Stimulated activated CD8-positive, alpha-beta memory T cell treated with anti-CD3 and anti-CD28 coated beads, Interleukin-2, amount 100 ng/mL, for 1 hour (primary cell): Measurements from ENCODE around the gene PLK5.
"Not testable (repeated sequence)": the region's sequence is repeated elsewhere in the genome, so short reads cannot be mapped to it uniquely, and the experiment has no call there.

Source experiments
- DNase-seq, 2 donors: peaks; one replicate each; pipeline ENCODE4 v3.0.0-alpha.2; 2020; ENCODE audit warnings: low read depth in 2 of 2

PLK5 gene, protein sequence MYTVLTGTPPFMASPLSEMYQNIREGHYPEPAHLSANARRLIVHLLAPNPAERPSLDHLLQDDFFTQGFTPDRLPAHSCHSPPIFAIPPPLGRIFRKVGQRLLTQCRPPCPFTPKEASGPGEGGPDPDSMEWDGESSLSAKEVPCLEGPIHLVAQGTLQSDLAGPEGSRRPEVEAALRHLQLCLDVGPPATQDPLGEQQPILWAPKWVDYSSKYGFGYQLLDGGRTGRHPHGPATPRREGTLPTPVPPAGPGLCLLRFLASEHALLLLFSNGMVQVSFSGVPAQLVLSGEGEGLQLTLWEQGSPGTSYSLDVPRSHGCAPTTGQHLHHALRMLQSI

DNA sequence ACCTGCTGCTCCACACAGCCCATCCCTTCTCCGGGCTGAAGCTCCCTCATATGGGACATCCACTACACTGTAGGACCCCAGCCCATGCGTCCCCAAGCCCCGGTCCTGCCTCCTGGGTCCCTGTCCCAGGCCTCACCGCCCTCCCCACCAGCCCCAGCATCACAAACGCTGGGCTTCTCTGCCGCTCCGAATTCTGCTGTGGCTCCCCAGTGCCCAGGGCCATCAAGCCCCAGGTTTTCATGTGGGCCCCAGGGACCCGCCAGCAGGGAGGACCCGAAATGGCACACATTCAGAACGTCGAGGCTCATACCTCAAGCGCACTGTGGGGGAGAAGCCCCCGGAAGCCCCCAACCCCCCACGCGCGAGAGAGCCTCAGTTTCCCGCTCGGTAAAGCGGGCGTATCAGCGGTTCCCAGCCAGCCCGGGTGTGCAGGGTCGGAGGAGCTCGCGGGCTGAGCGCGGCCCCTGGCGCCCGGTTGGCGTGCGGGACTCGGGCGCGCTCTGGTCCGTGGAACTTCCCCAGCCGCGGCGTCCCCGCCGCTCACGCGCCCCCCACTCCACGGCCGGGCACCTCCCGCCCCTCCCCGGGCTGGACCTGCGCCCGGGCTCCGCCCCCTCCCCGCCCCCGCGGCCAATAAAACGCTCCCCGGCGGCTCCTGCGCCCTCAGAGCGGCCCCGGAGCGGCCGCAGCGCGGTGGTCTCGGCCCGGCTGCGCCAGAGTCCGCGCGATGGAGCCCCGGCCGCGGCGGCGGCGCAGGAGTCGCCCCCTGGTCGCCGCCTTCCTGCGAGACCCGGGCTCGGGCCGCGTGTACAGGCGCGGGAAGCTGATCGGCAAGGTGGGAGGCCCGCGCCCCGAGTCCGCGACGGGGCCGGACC lies at the start of gene PLK5:
PLK5 (plus strand) TSS at position 666 of the 875 bp plus-strand sequence. CDS start 2,920 bp downstream, outside the sequence.
- DNase-seq: no peak

DNA sequence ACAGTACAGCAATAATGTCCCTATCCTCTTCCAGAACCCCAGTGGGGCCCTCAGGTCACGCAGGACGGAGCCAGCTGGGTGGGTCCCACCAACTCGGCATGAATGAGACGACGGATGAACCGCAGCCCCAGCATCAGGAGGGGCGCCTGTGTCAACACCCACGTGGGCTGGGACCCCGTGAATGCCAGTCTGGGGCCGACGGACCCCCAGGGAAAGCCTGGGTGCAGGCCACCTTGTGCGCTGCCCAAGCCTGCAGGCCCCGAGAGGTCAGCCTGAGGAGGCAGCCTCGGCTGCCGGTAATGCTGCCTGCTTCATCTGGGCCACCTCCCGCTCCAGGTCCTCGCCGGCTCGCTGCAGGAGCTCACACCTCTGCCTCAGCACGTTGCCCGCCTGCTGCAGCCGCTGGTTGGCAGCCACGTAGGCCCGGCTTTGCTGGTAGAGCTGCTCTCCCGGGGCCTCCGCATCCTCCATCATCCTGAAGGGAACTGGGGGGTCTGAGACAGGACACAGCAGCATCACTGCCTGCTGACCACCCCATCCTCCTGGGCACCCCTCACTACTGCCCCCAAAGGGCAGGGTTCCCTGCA lies 49.0 kb upstream of the PLK5 start:
- no peak for DNase-seq

DNA sequence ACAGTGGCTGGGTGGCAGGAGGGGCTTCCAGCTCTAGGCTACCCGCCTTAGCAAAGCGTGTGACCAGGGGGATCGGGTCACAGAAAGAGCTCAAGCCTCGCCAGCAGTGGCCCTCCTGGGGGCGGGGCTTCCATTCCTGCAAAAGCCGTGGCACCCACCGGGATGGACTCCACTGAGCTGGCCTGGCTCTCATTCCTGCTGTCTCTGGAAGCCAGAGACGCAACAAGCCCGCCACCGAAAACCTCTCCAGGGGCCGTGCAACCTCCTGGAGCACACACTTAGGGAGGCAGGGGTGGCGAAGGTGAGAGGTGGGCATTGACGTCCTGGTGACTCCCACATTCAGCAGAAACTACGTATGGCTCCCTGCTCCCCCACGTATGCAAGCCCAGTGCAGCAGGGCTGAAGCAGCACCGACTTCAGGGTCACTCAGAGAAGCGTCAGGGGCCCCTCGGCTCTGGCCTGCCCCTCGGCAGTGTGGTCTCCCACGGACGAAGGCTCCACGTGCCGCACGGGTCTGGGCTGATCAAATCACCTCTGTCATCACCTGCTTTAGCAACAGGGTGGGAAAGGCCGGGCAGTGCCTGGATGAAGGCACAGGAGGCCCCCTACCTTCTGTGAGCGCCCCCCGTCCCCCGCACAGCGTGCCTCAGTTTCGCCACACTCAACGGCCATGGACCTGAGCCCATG lies 48.0 kb upstream of the PLK5 start:
- no peak for DNase-seq

DNA sequence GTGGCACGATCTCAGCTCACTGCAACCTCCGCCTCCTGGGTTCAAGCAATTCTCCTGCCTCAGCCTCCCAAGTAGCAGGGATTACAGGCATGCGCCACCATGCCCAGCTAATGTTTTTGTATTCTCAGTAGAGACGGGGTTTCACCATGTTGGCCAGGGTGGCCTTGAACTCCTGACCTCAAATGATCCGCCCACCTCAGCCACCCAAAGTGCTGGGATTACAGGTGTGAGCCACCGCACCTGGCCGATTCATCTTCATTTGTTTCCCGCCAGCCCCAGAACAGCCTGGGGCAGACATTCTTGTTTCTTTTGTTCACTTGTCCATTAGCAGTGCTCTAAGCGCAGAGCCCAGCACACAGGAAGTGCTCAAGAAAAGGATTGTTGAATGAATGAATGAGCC lies 46.8 kb upstream of the PLK5 start:
- not testable (repeated sequence) for DNase-seq

DNA sequence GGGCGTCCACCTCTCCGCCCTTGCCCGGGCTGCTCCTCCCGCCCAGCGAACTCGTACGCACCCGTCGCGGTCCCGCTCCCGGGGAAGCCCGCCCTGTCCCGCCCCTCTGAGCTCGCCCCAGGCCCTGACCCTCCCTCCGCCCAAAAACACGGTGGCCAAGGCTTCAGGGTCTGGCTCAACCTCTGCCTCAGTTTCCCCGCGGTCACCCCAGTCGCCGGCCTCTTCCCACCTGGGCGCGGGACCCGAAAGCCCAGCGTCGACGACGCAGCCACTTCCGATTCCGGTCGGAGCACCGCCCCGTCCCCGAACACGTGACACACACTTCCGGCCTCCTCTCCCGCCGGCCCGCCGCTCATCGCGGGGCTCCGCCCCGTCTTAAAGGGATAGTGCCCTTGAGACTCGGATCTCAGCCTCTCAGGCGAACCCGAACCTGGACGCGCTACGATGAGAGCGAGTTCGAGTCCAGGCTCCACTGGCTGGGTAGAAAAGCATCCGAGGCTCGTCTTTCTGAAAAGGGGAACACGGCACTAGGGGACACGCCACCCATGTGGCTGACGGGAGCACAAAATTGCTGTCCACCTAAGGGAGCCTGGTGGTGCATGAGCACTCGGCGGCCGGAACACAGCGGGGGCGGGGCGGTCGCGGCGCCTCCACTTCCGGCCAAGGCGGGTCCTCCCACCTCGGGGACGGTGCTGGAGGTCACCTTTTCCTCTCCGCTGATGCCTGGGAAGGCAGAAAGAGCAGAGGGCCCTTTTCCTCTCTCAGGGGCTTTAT lies 44.8 kb upstream of the PLK5 start, which contains the start of gene C19orf25:
C19orf25 (minus strand) TSS at position 282 of the 774 bp plus-strand sequence. CDS start 312 bp downstream, outside the sequence.
- DNase-seq: peak; percentile 83 to 86

DNA sequence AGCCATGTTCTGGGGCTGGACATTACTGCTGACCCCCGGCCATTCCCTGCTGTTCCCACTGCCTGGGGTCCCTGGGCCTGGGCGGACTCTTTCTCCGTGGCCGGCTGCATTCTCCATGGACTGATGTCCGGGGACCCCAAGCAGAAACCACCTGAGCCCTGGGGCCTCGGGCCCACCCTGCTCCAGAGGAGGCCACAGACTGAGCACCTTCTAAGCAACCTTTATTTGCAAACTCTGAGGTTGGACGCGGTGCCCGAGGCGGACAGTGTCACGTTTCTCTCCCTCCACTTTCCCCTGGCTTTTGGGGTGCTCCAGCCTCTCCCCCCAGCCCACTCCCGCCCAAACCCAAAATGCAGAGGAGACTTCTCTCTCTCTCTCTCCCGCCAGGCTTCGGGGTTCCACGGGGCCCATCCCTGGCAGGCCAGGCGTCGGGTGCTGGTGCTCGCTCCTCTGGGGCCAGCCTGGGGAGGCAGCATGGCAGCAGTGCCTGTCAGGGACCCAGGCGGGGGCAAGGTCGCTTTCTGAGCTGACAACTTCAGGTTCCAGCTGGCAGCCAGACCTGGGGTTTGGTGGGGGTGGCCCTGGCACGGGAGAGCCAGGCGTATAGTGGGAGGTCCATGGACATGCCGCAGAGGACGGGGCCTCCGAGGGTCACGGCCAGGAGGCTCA lies 42.5 kb upstream of the PLK5 start:
- DNase-seq: no peak

DNA sequence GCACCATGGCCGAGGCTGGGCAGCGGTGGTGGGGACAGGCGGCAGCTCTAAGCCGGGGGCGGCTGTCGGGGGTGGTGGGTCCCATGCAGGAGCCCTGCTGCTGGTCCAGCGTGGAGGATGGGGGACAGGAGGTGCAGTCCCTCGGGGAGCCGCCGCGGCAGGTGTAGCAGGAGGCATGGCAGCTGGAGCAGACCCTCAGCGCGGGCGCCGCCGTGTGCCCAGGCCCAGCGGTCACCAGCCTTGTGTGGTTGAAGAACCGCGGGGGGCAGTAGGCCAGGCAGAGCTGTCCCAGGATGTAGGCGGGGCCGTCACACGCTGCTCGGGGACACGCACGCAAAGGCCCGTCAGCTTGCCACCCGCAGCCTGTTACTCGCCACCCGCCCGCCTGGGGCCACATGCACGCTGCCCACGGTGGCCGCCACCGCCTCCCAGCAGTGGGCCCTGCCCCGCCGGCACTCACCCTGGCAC lies 42.0 kb upstream of the PLK5 start:
- no peak for DNase-seq

DNA sequence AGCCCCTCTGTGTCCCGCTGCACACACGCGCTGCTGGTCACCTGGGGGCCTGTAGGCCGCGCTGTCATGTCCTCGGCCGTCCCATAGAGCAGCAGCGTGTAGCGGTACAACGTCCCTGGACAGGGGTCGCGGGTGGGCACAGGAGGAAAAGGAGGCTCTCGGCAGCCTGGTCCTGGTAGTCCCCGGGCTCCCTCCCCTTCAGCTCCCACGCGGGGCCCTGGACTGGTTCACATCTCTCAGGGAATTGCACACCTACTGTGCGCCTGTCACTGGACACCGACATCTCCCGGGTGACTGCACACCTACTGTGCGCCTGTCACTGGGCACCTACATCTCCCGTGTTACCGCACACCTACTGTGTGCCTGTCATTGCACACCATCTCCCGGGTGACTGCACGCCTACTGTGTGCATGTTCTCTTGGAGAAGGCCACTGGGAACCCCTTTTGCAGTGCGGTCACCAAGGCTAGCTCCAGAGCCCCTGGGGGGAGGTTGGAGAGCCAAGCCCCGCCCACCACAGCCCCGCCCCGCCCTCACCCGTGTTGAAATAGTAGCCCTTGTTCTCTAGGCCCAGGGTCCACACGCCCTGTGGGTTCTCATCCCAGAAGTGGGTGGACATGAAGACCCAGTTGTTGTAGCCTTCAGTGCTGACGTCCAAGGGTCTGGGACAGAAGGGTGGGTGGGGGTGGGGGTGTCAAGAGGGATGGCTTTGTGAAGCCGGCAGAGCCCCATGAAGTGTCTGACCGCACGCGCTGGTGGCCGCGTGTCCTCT lies 41.3 kb upstream of the PLK5 start:
- no peak for DNase-seq

DNA sequence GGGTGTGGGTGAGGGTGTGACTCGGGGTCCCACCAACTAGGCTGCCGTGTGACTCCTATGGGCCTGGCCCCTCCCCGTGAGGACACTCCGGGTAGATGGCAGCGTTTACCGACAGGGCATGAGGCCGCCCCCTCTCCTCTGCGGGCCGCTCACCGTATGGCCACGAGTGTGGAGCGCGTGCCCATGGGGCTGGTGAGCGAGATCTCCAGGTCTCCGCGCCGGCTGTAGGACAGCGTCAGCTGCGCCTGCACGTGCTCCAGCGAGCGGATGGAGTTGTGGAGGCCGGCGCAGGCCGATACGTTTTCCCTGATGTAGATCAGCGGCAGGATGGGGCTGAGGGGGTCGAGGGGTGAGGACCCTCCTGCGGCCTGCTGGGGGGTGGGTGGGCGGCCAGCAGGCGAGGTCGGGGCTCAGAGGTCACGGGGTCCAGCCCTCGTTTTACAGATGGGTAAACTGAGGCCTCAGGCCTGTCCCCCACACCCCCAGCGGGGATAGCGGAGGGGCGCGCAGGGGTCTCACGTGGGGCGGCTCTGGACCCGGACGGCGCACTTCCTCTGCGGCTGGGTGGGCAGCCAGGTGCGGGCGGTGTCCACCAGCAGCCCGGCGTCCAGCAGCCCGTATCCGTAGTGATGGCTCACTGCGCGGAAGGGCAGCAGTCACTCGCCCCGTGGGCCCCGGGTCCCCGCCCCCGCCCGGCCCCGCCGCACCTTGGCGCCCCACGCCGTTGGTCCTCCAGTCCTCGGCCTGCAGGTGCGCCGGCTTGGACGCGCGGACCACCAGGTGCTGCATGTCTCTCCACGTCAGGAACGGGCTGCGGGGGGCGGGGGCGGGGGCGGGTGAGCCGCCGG lies 40.5 kb upstream of the PLK5 start:
- DNase-seq: no peak

DNA sequence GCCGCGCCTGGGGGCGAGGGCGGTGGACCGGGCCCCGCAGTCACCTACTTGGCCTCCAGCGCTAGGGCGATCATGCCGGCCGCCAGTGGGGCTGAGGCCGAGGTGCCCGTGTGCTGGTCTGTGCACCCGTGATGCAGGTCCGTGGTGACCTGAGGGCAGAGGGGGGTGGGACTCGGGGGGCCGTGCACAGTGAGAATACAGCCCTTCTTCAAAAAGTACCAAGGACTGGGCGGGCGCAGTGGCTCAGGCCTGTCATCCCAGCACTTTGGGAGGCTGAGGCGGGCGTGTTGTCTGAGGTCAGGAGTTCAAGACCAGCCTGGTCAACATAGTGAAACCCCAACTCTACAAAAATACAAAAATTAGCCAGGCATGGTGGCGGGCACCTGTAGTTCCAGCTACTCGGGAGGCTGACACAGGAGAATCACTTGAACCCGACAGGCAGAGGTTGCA lies 39.9 kb upstream of the PLK5 start:
- no peak for DNase-seq

DNA sequence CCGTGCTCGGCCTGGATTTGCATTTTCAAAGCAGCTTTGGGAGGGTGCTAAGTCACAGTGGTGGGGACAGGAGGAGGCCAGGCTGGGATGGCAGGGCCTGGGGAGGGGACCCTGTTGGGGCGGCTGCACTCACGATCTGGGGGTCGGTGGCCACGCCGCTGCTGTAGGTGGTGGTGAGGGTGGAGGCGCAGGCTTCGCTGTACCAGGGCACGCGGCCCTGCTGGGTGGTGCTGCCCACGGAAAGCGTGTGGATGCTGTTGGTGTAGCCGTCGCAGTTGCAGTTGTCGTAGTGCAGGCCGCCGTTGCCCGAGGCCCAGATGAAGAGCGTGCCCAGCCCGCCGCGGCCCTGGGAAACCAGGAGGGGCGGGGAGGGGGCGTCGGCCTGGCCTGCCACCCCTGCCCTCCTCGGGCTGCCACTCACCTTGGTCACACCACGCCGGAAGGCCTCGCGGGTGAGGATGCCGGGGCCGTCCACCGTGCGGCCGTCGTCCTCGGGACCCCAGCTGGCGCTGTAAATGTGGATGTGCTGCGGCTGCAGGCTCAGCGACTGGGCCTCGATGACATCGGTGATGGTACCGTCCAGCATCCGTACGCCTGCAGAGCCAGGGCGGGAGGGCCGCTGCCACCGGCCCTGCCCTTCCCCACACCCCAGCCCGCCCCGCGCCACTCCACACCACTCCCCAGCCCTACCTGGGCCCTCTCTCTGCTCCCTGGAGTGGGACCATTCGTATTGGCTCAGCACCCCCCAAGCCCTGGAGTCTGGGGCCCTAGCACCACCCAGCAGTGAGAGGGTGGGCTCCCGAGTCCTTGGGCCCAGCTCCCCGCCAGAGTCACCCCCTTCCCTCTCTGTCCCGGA lies 36.9 kb upstream of the PLK5 start:
- DNase-seq: no peak

DNA sequence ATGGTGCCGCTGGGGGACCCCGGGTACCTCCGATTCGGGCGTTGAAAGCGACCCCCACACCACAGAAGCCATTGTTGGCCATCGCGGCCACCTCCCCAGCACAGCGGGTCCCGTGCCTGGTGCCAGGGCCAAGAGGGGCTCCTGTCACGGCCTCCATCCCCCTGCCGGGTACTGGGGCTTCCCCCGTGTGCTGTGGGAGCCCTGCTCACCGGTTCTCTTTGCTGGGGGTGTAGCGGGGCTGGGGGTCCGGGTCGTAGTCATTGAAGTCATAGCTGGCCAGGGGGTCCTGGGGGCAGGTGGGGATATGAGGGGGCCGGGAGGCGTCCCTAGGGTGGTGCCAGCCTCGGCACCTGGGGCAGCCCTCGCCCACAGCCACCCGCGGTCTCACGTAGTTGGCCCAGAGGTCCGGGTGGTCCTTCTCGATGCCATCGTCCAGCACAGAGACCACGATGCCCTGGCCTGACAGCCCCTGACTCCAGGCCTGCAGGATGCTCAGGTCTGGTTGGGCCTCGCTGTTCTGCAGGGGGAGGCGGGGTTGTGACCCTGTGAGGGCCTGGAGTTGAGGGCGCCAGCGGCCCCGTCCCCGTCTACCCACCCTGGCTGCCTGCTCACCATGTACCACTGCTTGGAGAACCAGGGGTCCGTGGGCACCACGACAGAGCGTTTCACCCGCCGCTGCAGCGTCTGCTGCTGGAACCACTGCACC lies 36.1 kb upstream of the PLK5 start:
- DNase-seq: no peak

DNA sequence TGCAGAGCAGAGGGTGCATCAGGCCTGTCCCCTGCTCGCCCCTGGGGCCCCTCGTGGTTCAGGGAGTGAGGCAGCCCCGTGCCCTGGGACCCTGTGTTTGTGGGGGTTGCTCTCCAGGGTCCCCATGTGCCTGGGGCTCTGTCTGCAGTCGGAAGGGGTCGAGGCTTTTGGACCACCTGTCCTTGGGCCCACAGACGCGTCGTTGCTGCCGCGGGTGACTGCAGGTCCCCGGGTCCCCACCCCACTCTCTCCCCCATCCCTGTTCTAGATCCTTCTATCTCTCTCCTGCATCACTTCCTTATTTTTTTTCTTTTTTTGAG lies 35.6 kb upstream of the PLK5 start:
- DNase-seq: no peak

DNA sequence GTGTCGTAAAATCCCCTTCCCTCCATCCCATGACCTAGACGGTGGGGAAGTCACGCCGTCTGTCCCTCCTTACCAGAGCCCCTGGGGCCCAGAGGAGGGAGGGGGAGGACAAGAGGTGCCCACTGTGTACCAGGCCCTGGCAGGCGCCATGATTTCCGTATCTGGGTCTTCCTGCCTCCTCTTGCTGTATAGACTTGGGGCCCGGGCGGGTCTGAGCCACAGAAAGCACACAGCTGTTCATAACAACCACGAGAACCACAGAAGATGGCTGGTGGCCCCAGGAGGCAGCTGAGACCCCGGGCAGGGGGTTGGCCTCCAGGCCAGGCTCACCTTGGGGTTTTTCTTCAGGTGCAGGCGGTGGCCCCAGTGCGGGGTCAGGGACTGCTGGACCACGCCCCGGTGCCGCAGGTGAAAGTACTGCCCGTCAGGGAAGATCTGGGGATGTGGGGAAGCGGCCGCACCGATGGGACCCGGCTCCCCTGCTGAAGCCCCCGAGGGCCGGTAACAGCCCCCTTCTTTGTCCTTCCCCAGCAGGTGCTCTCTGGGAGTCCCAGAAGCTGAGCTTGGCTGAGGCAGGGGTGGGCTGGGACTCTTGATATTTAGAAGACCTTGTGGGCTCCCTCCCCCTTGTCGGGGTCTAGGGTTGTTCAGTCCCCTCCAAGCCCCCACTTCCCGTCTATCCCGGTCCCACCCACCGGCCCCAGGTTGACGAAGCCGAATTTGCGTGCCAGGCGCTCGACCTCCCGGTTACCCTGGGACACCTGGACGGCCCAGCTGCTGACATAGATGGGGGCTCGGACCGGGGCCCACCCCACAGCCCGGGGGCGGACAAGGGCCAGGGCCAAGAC lies 34.2 kb upstream of the PLK5 start:
- no peak for DNase-seq

DNA sequence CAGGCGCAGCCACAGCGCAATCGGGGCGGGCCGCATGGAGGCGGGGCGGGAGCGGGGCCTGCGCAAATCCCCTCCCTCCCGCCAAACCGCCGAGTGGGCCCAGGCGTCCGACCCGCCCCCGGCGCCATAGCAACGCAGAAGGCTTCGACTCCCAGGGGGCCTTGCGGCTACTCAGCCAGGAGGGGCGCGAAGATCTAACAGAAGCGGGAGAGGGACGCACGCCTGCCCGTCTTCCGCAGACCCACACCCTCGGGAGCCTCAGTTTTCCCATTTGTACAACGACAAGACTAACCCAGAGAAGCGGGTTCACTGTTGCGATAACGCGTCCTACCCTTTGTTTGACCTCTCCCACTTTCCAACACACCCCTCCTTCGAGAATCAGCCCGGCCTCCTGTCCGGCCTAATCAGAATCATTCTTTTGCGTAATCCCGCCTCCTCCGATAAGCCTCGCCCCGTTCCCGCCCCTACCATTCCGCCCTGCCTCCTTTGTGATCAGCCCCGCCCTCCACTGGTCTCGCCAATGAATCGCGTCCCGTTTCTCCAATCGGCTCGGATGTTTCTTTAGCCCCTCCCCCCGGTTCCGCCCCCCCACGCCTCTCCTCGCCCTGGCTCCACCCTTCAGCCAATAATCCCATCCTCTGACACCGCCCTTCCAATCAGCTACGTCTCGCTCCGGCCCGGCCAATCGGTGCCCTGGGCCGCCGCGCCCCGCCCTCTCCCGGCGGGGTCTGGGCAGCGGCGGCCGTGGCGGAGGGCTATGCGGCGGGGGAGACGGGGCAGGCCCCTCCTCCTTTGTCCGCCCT lies 33.4 kb upstream of the PLK5 start, which contains the start of gene PCSK4:
PCSK4 (minus strand) TSS at position 40 of the 803 bp plus-strand sequence; CDS start at position 36, 4 bp downstream.
- DNase-seq: peak; percentile 94 to 97
